T-helper 2 cell (primary cell): ENCODE measurements around the gene ZCCHC2.

ENCODE experiments used
- DNase-seq, 5 experiments: peaks; one replicate each; pipeline versions ENCODE4 v3.0.0 to v3.0.0-alpha.2; 2012 to 2022

Gene ZCCHC2

GRCh38 chr18:62512532-62512931 is 10.3 kb upstream of the ZCCHC2 start:
- DNase-seq, result no peak

DNA sequence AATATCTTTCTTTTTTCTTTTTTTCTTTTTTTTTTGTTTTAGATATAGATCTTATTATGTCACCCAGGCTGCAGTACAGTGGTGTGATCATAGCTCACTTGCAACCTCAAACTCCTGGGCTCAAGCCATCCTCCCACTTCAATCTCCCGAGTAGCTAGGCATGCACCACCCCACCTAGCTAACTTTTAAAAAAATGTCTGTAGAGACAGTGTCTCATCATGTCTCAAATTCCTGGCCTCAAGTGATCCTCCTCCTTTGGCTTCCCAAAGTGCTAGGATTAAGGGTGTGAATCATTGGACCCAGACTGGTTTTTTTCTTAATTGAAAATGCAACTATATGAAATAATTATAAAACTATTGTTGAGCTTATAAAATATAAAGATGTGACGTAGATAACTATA is 9.8 kb upstream of the ZCCHC2 start:
- DNase-seq, result no peak

GRCh38 chr18:62514570-62514969 is 8.3 kb upstream of the ZCCHC2 start:
- DNase-seq, result no peak

DNA sequence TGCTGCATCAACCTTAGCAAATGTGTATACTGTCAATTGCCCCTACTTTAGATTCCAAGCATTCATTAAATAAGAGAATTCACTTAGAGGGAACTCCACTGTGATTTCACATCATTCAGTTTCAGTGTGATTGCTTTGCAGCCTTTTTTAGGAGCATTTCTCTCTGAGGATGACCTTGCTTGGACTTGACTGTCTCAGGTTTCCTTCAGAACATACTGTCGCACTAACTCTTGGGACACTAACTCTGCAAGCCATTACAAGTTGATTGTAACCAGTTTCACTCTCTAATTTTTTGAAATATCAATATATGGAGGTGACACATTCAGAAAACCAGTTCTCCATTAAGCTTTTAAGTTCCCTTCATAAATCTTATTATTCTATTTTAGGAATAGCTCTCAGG is 6.6 kb upstream of the ZCCHC2 start:
- no peak for DNase-seq

GRCh38 chr18:62518460-62519375 is 4.1 kb upstream of the ZCCHC2 start:
- no peak for DNase-seq

DNA sequence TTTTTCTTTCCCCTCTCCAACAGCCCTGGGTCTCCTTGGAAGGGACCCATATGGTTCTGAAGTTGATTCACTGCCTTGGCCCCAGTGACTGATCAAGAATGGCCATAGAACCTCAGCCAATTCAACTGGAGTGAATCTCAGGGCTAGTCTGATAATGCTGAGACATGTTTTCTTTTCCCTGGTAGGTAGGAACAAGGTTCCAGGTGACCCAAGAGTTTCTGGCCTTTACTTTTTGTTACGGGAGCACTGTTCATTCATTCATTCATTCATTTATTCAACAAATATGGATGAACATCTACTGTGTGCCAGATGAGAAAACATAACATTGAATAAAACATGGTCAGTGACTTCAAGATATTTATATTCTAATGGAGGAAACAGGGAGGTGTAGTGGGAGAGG is 3.1 kb upstream of the ZCCHC2 start:
- DNase-seq, result no peak

DNA sequence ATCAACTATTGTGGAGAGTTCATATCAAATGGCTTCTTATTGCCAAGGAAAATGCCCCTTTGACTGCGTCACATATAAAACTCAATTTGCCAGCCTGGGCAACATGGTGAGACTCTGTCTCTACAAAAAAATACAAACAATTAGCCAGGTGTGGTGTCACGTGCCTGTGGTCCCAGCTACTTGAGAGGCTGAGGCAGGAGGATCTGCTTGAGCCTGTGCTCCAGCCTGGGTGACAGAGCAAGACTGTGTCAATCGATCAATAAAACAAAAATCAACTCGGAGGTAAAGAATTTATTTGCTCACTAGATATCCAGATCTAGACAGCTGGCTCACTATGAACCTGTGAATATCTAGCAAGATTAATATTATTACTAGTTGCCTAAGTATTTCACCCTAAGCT is 1.7 kb upstream of the ZCCHC2 start:
- no peak for DNase-seq

GRCh38 chr18:62521593-62521992 is 1.2 kb upstream of the ZCCHC2 start:
- peak in 1 of 5 experiments; percentile 38 for DNase-seq

DNA sequence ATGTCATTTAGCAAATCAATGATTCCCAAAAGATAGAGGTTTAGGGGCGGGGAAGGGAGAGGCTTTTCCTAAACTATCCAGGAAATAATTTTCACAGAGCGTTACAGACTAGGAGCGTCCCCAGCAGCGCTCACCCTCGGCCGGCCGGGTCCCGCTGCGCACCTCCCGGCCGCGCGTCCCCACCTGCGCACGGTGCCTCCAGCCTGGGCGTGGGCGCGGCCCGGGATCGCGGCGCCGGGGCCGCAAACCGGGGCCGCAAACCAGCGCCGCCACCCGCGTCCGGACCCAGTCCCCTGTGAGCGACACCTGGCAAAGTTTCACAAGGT is 684 bp upstream of the ZCCHC2 start:
- no peak for DNase-seq

DNA sequence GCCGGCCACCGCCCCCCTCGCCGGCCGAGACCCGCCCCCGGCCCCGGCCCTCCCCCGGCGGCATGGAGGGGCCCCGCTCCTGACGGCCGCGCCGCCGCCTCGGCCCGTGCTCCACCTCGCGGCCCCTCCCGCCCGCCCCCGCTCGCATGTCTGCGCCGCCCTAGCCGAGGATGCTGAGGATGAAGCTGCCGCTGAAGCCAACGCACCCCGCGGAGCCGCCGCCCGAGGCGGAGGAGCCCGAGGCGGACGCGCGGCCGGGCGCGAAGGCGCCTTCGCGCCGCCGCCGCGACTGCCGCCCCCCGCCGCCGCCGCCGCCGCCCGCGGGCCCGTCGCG is 397 bp downstream of the ZCCHC2 start:
- no peak for DNase-seq

GRCh38 chr18:62523631-62524439 is 1.0 kb downstream of the ZCCHC2 start:
- peak; percentile 26 to 77 (median 39) for DNase-seq

DNA sequence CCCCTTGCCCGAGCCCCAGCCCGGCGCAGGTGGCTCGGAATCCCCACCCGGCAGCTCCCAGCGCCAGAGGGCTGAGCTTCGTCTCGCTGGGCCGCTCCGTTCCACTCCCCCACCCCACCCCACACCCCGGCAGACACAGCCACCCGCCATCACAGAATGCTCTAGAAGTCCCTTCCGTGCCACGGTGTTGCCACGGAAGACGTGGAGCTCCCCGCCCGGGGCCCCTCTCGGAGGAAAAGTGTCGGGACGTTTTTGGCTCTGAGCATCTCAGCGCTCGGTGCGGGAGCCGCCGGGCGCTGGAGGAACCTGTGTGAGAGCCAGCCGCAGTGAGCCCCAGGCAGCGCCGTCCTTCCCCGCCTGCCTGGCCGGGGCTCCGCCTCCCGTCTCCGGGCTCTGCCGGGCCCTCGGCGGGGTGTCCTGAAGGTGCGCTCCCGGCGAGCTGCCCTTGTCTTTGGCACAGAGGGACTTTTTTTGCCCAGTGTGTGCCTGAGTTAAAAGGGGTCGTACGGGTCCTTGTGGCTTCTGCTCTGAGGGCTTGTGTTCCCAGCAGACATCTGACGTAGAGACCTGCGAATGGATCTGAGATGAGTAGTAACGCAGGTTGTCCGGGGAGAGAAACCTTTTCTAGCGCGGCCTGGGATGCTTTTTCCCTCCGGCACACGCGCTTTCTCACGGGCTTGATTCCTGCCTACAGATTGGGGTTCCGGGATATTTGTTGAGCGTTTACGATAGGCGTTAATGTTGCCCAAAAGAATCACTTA is 1.8 kb downstream of the ZCCHC2 start:
- peak; percentile 36 to 70 (median 57) for DNase-seq

GRCh38 chr18:62525608-62526007 is 2.8 kb downstream of the ZCCHC2 start:
- peak in 1 of 5 experiments; percentile 54 for DNase-seq

DNA sequence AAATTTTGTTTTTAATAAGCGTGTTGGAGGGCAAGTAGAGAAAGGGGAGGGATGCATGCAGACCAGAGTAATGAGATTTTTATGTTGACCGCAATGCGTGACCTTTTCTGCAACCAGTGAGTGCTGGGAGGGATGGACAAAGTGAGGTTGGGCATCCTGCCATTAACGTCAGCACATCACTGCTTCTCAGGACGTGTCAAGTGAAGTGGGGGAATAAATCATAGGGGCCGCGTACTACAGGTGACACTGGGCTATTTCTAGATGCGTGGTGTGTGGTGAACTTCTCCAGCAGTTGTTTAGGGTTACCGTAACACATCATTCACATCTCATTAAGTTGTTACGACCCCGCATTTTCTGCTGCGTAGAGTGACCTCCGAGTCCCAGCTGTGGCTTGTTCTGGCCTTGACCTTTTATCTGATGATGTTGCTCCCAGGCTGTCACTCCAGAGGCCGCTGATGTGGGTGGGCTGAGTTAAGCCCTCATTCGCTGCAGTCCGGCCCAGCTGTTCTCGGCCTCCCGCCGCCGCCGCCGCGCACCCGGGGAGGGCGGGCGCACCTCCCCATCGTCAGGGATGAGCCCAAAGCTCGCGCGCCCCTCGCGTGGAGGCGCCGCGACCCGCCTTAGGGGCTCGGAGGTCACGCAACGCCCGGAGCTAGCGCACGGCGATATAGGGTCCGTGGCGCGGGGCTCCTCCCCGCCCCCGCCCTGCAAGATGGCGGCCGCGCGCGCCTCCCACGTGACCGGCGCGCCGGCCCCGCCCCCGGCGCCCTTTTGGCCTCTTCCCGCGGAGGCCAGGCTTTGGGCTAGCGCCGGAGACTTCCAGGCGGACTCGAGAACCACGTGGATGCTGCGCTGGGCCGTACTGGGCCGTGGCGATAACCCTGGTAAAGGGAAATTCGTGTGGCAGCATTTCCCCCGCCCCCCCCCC is 3.5 kb downstream of the ZCCHC2 start:
- DNase-seq, result peak; percentile 46 to 85 (median 58)

DNA sequence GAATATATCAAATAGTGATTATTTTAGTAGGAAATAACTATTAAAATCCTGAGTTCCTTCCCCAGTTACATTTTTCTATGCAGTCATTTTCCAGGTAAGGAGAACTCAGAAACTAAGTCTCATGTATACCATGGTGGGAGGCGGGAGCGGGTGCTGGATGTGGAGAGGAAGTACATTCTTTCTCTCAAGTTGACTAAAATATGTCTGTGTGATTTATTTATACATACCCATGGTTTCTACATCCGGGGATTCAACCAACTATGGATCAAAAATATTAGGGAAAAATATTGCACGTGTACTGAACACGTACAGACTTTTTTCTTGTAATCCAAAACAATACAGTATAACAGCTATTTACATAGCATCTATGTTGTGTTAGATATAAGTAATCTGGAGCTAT is 6.8 kb downstream of the ZCCHC2 start:
- no peak for DNase-seq

DNA sequence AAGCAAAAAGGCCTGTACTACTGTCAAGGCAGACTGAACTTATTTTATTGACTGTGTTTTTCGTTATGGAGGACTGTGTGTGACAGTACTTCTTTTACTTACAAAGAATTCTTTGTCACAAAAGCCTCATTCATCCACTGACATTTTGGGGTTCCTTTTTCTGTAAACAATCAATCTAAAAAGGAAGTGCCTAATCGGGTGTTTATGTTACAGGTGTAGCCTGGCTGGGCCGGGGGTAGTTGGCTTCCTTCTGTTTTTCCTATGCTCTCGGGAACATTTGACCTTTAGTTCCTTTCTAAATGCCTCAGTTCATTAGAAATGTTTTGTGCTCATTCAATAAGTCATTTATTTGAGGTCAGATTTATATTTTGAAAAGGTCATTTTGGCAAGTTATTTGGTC is 8.3 kb downstream of the ZCCHC2 start:
- no peak for DNase-seq

DNA sequence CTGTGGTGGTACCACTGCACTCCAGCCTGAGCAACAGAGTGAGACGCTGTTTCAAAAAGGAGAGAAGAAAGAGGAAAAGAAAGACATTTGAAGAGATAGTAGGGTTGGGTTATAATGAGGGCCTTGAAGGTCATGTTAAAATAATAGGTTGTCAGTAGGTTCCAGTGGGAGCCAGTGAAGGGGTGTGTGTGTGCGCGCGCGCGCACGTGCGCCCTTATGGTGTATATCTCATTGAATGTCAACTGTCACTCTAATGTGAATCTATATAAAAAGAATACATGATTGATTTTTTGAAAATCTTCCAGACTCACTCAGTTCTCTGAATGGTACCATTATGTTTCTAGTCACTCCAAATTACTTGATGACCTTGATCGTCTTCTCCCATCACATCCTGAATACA is 9.1 kb downstream of the ZCCHC2 start:
- DNase-seq, result no peak

GRCh38 chr18:62536005-62536404 is 13.2 kb downstream of the ZCCHC2 start:
- DNase-seq, result no peak

DNA sequence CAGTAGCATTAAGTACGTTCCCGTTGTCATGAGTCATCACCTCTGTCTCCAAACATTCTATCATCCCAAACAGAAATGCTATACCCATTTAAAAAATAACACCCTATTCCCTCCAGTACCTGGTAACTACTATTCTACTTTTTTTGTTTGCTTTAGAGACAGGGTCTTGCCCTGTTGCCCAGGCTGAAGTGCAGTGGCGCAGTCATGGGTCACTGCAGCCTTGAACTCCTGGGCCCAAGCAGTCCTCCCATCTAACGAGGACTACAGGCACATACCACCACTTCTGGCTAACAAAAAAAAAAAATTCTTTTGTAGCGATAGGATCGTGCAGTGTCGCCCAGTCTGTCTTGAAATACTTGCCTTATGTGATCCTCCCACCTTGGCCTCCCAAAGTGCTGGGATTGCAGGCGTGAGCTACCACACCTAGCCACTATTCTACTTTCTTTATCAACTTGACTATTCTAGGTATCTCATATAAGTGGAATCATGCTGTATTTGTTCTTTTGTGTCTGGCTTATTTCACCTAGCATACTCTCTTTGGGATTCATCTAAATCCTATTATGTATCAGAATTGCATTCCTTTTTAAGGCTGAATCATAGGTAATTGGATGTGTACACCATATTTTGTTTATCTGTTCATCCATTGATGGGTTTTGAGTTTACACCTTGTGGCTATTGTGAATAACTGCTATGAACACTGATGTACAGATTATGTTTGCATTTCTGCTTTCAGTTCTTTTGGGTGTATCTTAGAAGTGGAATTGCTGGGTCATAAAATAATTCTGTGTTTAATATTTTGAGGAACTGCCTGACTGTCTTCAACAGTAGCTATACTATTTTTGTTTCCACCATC is 14.4 kb downstream of the ZCCHC2 start:
- DNase-seq, result peak in 1 of 5 experiments; percentile 51

- DNase-seq, result no peak
Measured at GRCh38 chr18:62537946-62538345, 15.1 kb downstream of the ZCCHC2 start.

- no peak for DNase-seq
Measured at GRCh38 chr18:62538881-62539280, 16.1 kb downstream of the ZCCHC2 start.
